Natural killer cell treated with Interleukin-12 subunit alpha and Interleukin-12 subunit beta and Interleukin-15 and Interleukin-18, amount 100 ng/mL, for 72 hours (primary cell): ENCODE data around the gene TCN2. TPM values are rescaled to one million over a fixed set of nuclear protein-coding genes. Genes with fewer than 3 reads are reported as not detected.

ENCODE experiments used
- ATAC-seq, 2 donors: fragments of 150-1000 bp; cut with Tn5 transposase in 1 of 2; sonication (Bioruptor Pico), chemical (Tn5 transposase) in 1 of 2; 2 replicates each; pipeline ENCODE4 v1.10.0; 2021
- DNase-seq: peaks from one replicate; pipeline ENCODE4 v3.0.0; 2022; ENCODE audit warnings: low spot score
- H3K27ac Mint-ChIP-seq, 2 donors: 1 replicate in 1 of 2; 2 replicates in 1 of 2; pipeline ENCODE4 v1.8.0; 2022; ENCODE audit warnings: mixed read lengths in 2 of 2, mild to moderate bottlenecking in 1 of 2, moderate library complexity in 1 of 2
- H3K27me3 Mint-ChIP-seq, 2 donors: 1 replicate in 1 of 2; 2 replicates in 1 of 2; pipeline ENCODE4 v1.8.0; 2022; ENCODE audit warnings: mixed read lengths in 2 of 2
- H3K36me3 Mint-ChIP-seq: one replicate; pipeline ENCODE4 v1.8.0; 2022; ENCODE audit warnings: mixed read lengths
- H3K4me1 Mint-ChIP-seq, 2 donors: 1 replicate in 1 of 2; 2 replicates in 1 of 2; pipeline ENCODE4 v1.8.0; 2022; ENCODE audit warnings: low read depth in 2 of 2, mixed read lengths in 2 of 2, mild to moderate bottlenecking in 1 of 2
- H3K4me3 Mint-ChIP-seq: one replicate; pipeline ENCODE4 v1.8.0; 2022; ENCODE audit warnings: mixed read lengths
- H3K9me3 Mint-ChIP-seq: 2 replicates; pipeline ENCODE4 v1.8.0; 2022; ENCODE audit warnings: mixed read lengths
- total RNA-seq, 2 donors: library from RNA; stranded (reverse); gene quantifications; one replicate each; pipeline ENCODE4 v1.2.3, GENCODE V29; 2022

TCN2 gene
- total RNA-seq, 2 donors from 2014 or later = 0.19 TPM; not detected in 1

- DNase-seq (no peak), ATAC-seq (no peak)
- Mint-ChIP-seq H3K4me1 (no peaks in the 10 kb centered on the region), H3K4me3 (no peak overlapping the region), H3K36me3 (no peaks in the 10 kb centered on the region), H3K27me3 (peaks cover 5 to 8% of the 10 kb centered on the region in 2 donors), H3K9me3 (no peaks in the 10 kb centered on the region), H3K27ac (no peak overlapping the region)
Observed at GRCh38 chr22:30572210-30572609, 34.8 kb upstream of the TCN2 start.

GRCh38 chr22:30572840-30573593 lies 34.0 kb upstream of the TCN2 start:
- DNase-seq = no peak
- peaks cover 5% of the 10 kb centered on the region in 2 donors for H3K27me3 Mint-ChIP-seq
- peak in 1 of 2 donors; percentile 18 for ATAC-seq
- no peaks in the 10 kb centered on the region for H3K9me3 Mint-ChIP-seq
- no peak overlapping the region for H3K27ac Mint-ChIP-seq
- no peaks in the 10 kb centered on the region for H3K4me1 Mint-ChIP-seq
- no peak overlapping the region for H3K4me3 Mint-ChIP-seq
- H3K36me3 Mint-ChIP-seq = no peaks in the 10 kb centered on the region

GRCh38 chr22:30573594-30574094 lies 33.3 kb upstream of the TCN2 start:
- H3K27ac Mint-ChIP-seq = no peak overlapping the region
- no peak overlapping the region for H3K4me3 Mint-ChIP-seq
- ATAC-seq = peak in 1 of 2 donors; percentile 38
- peaks cover 0 to 5% of the 10 kb centered on the region in 2 donors for H3K27me3 Mint-ChIP-seq
- no peaks in the 10 kb centered on the region for H3K36me3 Mint-ChIP-seq
- DNase-seq = no peak
- H3K4me1 Mint-ChIP-seq = no peaks in the 10 kb centered on the region
- H3K9me3 Mint-ChIP-seq = no peaks in the 10 kb centered on the region

DNA sequence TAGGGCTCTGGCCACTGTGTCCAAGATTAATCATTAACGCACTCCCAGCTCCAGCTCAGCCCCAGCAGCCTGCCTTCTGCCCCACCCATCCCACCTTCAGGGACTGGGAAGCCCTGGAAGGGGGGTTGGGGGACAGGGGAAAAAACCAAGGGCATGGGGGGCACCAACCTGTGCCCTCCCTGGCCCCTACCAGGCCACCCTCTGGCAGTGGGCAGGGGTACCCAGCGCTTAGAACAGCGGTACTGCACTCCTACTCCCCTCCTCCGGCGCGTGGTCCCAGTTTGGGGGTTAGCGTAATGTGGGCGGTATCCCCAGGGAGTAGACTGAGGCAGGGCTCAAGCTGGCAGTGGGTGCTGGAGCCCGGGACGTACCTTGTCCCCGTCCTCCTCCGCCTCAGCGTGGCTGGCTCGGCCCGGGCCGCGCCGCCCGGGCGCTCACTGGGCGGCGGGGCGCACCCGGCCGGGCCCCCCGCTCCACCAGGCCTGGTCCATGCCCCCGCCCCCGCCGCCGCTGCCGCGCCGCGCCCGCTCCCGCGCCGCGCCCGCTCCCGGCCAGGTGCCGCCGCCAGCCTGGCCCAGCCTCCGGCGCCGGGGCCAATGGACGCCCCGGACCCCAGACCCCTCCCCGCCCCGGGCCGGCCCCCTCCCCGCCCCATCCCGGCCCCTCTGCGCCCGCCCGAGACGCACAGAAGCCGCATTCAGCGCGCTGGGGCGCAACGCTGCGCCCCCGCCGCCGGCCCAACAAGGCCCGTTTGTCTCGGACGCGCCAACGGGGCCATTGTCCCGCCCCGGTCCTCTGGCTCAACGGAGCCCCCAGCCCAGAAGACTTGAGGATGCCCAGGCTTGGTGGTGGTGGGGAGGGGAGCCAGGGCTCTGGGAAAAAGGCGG lies 32.6 kb upstream of the TCN2 start, which contains the start of gene GAL3ST1:
Gene GAL3ST1, minus strand, starts transcription at position 571 of the 887 bp plus-strand sequence. CDS start 17,273 bp downstream, outside the sequence.
- Mint-ChIP-seq H3K9me3 (no peaks in the 10 kb centered on the region), H3K36me3 (peaks cover 6% of the 10 kb centered on the region), H3K27me3 (peaks cover 0 to 2% of the 10 kb centered on the region in 2 donors), H3K27ac (no peak within 1 kb of the TSS), H3K4me1 (no peaks in the 10 kb centered on the region), H3K4me3 (no peak within 1 kb of the TSS)
- DNase-seq (no peak), ATAC-seq (no peak)

- DNase-seq (no peak), ATAC-seq (no peak)
- Mint-ChIP-seq H3K4me3 (no peak overlapping the region), H3K36me3 (peaks cover 9% of the 10 kb centered on the region), H3K27ac (no peak overlapping the region), H3K4me1 (no peaks in the 10 kb centered on the region), H3K9me3 (no peaks in the 10 kb centered on the region), H3K27me3 (no peaks in the 10 kb centered on the region)
Observed at GRCh38 chr22:30574997-30575671, 31.8 kb upstream of the TCN2 start.

DNA sequence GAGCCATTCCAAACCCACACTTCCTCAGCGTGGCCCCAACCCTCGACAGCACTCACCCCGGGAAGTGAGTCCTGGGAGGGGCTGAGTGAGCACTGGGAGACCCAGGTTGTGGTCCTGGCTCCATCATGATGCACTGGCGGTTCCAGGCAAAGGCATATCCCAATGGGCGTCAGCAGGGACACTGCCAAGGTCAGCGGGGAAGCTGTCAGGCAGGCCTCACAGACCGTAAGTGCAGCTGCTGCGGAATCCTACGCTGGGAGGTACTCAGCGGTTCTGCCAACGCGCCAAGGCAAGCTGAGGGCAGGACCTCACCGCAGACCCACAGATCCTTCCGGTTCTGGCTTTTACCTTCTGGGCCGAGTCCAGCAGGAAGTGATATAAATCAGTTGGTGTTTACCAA lies 31.1 kb upstream of the TCN2 start:
- no peak for DNase-seq
- no peak overlapping the region for H3K27ac Mint-ChIP-seq
- ATAC-seq = no peak
- peaks cover 12% of the 10 kb centered on the region for H3K36me3 Mint-ChIP-seq
- no peaks in the 10 kb centered on the region for H3K27me3 Mint-ChIP-seq
- no peak overlapping the region for H3K4me3 Mint-ChIP-seq
- no peaks in the 10 kb centered on the region for H3K9me3 Mint-ChIP-seq
- H3K4me1 Mint-ChIP-seq = no peaks in the 10 kb centered on the region

GRCh38 chr22:30578481-30578880 lies 28.5 kb upstream of the TCN2 start:
- H3K4me1 Mint-ChIP-seq = no peaks in the 10 kb centered on the region
- H3K27ac Mint-ChIP-seq = no peak overlapping the region
- peaks cover 12% of the 10 kb centered on the region for H3K36me3 Mint-ChIP-seq
- no peaks in the 10 kb centered on the region for H3K9me3 Mint-ChIP-seq
- no peak overlapping the region for H3K4me3 Mint-ChIP-seq
- no peaks in the 10 kb centered on the region for H3K27me3 Mint-ChIP-seq
- ATAC-seq (no peak), DNase-seq (no peak)

- Mint-ChIP-seq H3K27ac (no peak overlapping the region), H3K27me3 (no peaks in the 10 kb centered on the region), H3K36me3 (peaks cover 12% of the 10 kb centered on the region), H3K4me1 (peaks cover 0 to 2% of the 10 kb centered on the region in 2 donors), H3K4me3 (no peak overlapping the region), H3K9me3 (no peaks in the 10 kb centered on the region)
- DNase-seq (no peak), ATAC-seq (no peak)
Observed at GRCh38 chr22:30580896-30581295, 26.1 kb upstream of the TCN2 start.

GRCh38 chr22:30582051-30582450 lies 24.9 kb upstream of the TCN2 start:
- H3K4me3 Mint-ChIP-seq = no peak overlapping the region
- ATAC-seq (no peak), DNase-seq (no peak)
- no peaks in the 10 kb centered on the region for H3K9me3 Mint-ChIP-seq
- peaks cover 17% of the 10 kb centered on the region for H3K36me3 Mint-ChIP-seq
- H3K27ac Mint-ChIP-seq = no peak overlapping the region
- H3K27me3 Mint-ChIP-seq = no peaks in the 10 kb centered on the region
- peaks cover 2 to 4% of the 10 kb centered on the region in 2 donors for H3K4me1 Mint-ChIP-seq

DNA sequence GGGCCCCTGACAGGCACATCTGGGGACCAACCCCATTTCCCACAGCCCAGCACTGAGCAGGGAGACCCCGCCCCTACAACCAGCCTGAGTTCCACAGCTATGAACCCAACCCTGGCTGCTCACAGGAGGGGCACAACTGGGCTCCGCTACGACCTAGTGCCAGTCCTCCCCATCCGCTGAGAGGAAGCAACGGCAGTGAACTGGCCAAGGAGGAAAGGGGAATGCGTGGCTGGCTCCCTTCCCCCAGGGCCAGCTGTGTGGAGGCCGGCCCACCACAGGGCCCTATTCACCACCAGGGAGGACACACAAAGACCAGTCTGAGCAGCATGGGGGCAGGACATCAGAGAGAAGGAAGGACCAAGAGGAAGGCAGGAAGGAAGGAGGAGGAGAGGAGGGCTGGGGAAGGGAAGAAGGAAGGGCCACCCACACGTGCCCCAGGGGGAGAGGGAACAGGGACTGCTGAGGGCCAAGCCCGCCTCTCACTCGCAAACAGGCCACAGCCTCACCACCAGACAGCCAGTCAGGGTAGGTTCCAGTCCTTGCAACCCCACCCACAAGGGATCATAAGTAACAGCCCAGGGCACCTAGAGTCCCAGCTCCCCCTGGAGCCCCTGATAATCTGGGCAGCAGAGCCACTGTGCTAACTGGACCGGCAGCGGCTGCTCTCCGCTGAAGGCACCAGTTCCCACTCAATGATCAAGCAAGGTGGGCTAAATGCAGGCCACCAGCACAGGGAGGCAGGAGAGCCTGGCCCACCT lies 24.0 kb upstream of the TCN2 start:
- no peaks in the 10 kb centered on the region for H3K27me3 Mint-ChIP-seq
- peaks cover 2 to 4% of the 10 kb centered on the region in 2 donors for H3K4me1 Mint-ChIP-seq
- no peak for DNase-seq
- no peak for ATAC-seq
- no peaks in the 10 kb centered on the region for H3K9me3 Mint-ChIP-seq
- no peak overlapping the region for H3K27ac Mint-ChIP-seq
- H3K4me3 Mint-ChIP-seq = no peak overlapping the region
- peaks cover 17% of the 10 kb centered on the region for H3K36me3 Mint-ChIP-seq

- Mint-ChIP-seq H3K27ac (no peak overlapping the region), H3K9me3 (no peaks in the 10 kb centered on the region), H3K27me3 (no peaks in the 10 kb centered on the region), H3K36me3 (peaks cover 10% of the 10 kb centered on the region), H3K4me1 (peaks cover 2 to 4% of the 10 kb centered on the region in 2 donors), H3K4me3 (no peak overlapping the region)
- DNase-seq = no peak
- ATAC-seq = no peak
Observed at GRCh38 chr22:30584441-30584840, 22.5 kb upstream of the TCN2 start.

GRCh38 chr22:30586414-30586813 lies 20.6 kb upstream of the TCN2 start:
- Mint-ChIP-seq H3K4me1 (peaks cover 2 to 4% of the 10 kb centered on the region in 2 donors), H3K9me3 (no peaks in the 10 kb centered on the region), H3K36me3 (peaks cover 5% of the 10 kb centered on the region), H3K27ac (no peak overlapping the region), H3K4me3 (no peak overlapping the region), H3K27me3 (no peaks in the 10 kb centered on the region)
- ATAC-seq (no peak), DNase-seq (no peak)

- no peak for ATAC-seq
- H3K36me3 Mint-ChIP-seq = peaks cover 4% of the 10 kb centered on the region
- no peak overlapping the region for H3K27ac Mint-ChIP-seq
- H3K4me3 Mint-ChIP-seq = no peak overlapping the region
- no peaks in the 10 kb centered on the region for H3K9me3 Mint-ChIP-seq
- peaks cover 0 to 4% of the 10 kb centered on the region in 2 donors for H3K4me1 Mint-ChIP-seq
- H3K27me3 Mint-ChIP-seq = peaks cover 0 to 4% of the 10 kb centered on the region in 2 donors
- DNase-seq = no peak
Observed at GRCh38 chr22:30591191-30591587, 15.8 kb upstream of the TCN2 start.
